GM18951 (cell line): ENCODE results near the gene ANXA6.
"Not testable (repeated sequence)": the region's sequence is repeated elsewhere in the genome, so short reads cannot be mapped to it uniquely, and the experiment has no call there.

ENCODE experiments used
- POLR2A ChIP-seq: IDR thresholded peaks from 4 replicates; pipeline ENCODE4 v1.6.1; 2011; ENCODE audit warnings: mild to moderate bottlenecking; ENCODE audit not compliant: insufficient read length, insufficient read depth; ENCODE audit errors: extremely low read depth
- in situ Hi-C: fragments of 300-500 bp; cut with MboI; formaldehyde crosslinking; loops from one replicate; pipeline ENCODE4 v1.12.0; 2022; ENCODE audit warnings: low sequenced_read_pairs, mixed read lengths, inconsistent platforms; ENCODE audit not compliant: unreplicated experiment

Gene ANXA6

GRCh38 chr5:151157426-151158286 lies at the start of gene ANXA6:
Gene ANXA6, minus strand, starts transcription at chr5:151157779. Its CDS starts 9,878 bp downstream, at chr5:151147901.
- TF ChIP-seq POLR2A, result peak; percentile 83
- in situ Hi-C loops, result no loop called here

DNA sequence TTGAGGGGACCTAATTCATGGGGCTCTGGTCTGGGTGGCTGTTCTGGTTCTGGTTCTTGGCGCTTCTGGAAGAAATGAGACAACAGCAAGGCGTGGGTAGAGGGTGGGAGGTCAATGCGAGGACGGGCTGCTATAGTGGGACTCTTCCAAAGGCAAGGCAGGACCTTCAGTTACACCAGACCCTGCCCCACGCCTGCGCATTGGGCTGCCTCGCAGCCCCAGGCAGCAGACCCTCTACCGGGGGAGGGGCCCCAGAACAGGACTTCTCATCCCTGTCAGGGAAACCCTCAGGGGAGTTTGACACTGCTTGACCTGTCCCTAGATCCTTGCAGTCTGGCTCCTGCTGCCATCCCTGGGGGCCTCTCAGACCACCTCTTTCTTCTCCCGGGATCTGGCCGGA lies 47.8 kb upstream of the ANXA6 start:
- in situ Hi-C loops, result no loop called here
- no peak for TF ChIP-seq POLR2A

- in situ Hi-C loops, result no loop called here
Observed at GRCh38 chr5:151204051-151204450, 46.5 kb upstream of the ANXA6 start.

GRCh38 chr5:151202381-151203139 lies 45.0 kb upstream of the ANXA6 start:
- TF ChIP-seq POLR2A, result no peak
- in situ Hi-C loops, result no loop called here

More at GRCh38 chr5:151204051-151204450, 46.5 kb upstream of the ANXA6 start:
- no peak for TF ChIP-seq POLR2A

GRCh38 chr5:151200913-151201595 lies 43.5 kb upstream of the ANXA6 start:
- in situ Hi-C loops, result no loop called here
- no peak for TF ChIP-seq POLR2A

DNA sequence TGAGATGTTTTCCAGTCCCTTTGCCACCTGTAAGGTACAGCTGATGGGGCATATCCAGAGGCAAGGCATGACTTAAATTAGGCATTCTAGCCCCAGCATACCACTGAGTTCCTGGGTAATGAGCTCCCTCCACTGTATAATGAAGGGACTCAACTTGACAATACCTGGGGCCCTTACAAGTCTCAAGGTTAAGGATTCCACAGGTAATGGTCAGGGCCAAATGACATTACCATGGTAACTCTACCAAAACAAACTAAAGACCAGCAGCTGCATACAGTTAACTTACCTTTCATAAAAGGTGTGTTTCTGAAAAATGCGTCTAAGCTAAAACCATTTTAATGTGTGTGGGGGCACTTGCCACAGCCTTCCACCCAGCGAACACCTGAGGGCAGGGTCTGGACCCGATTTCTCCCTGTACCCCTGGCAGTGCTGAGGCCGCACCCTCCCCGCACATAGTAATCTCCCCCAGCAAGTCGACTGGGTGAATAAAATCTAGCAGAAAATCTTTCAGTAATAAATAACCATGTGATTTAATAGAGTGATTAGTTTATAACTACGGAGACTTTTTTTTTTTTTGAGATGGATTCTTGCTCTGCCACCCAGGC lies 42.1 kb upstream of the ANXA6 start:
- no peak for TF ChIP-seq POLR2A
- in situ Hi-C loops, result no loop called here

DNA sequence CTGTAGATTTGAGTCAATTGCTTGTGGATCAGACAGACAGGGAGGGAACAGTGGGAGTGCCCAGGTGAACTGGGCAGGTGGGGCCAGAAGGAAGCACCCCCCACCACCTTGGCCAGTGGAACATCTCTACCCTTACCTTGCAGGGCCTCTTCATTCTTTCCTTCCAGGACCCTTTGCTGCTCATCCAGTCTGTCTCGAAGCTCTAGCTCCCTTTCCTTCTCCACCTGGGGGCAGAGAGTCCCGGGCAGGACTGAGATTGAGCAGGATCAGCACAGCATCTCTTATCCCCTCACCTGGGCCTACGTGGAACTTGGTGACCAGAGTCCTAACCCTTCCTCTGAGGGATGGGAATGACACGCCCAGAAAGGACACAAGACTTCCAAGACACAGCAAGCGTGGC lies 41.3 kb upstream of the ANXA6 start:
- in situ Hi-C loops, result no loop called here
- TF ChIP-seq POLR2A, result no peak

GRCh38 chr5:151197291-151197600 lies 39.7 kb upstream of the ANXA6 start:
- in situ Hi-C loops, result not testable (repeated sequence)

DNA sequence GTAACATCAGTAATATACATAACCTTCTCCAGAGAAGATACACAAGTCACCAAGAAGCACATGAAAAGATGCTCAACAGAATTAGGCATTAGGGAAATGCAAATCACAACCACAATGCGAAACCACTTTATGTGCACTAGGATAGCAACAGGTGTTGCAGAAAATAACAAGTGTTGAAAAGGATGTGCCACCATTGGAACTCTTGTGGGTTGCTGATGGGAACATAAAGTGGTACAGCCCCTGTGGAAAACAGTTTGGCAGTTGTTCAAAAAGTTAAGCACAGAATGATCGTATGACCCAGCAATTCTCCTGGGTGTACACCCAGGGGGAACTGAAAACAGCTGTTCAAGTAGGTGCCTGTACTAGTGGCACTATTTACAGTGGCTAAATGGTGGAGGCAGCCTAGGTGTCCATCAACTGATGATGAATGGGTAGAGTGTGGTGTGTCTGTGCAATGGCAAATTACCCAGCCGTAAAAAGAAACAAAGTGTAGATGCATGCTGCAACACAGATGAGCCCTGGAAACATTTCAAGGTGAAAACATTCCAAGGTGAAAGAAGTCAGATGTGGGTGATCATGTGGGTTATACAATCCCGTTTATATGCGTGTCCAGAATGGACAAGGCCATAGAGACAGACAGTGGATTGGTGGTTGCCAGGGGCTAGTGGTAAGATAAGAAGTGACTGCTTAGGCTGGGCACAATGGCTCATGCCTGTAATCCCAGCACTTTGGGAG lies 39.1 kb upstream of the ANXA6 start:
- in situ Hi-C loops, result no loop called here
- TF ChIP-seq POLR2A, result no peak

- in situ Hi-C loops, result no loop called here
- TF ChIP-seq POLR2A, result no peak
Observed at GRCh38 chr5:151195622-151196021, 38.0 kb upstream of the ANXA6 start.

DNA sequence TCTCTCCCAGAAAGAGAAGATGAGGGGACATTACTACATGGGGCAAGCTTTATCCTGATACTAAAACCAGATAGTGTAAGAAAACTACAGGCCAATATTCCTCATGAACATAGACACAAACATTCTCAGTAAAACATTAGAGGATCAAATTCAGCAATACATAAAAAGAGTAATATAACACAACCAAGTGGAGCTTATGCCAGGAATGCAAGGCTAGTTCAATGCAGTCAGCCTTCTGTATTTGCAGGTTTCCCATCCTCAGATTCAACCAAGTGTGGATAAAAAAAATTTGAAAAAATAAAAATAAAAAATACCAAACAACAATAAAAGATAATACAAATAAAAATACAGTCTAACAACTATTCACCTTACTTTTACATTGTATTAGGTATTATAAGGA lies 35.0 kb upstream of the ANXA6 start:
- in situ Hi-C loops, result no loop called here
- TF ChIP-seq POLR2A, result no peak

DNA sequence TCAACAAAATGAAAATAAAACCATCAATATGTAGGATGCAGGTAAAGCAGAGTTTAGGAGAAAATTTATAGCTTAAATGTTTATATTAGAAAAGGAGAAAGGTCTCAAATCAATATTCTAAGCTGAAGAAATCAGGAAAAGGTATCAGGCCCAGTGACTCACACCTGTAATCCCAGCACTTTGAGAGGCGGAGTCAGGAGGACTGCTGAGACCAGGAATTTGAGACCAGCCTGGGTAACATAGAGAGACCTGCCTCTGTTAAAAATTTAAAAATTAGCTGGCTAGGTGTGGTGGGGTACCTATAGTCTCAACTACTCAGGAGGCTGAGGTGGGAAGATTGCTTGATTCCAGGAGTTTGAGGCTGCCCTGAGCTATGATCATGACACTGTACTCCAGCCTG lies 34.1 kb upstream of the ANXA6 start:
- no peak for TF ChIP-seq POLR2A
- in situ Hi-C loops, result no loop called here

GRCh38 chr5:151189151-151189550 lies 31.6 kb upstream of the ANXA6 start:
- in situ Hi-C loops, result no loop called here
- no peak for TF ChIP-seq POLR2A

GRCh38 chr5:151186538-151186937 lies 29.0 kb upstream of the ANXA6 start:
- TF ChIP-seq POLR2A, result no peak
- in situ Hi-C loops, result no loop called here
